ENCODE results near the gene TMPRSS2. TPM values are rescaled to one million over a fixed set of nuclear protein-coding genes. Genes with fewer than 3 reads are reported as not detected.

The TMPRSS2 gene
- total RNA-seq, 2 experiments from 2014 or later, result not detected

Other genes with a start within 250 kb of the TMPRSS2 start
- not detected for gene FAM3B, start 191.4 kb downstream of the TMPRSS2 start, total RNA-seq
- gene MX2, start 146.1 kb downstream of the TMPRSS2 start, total RNA-seq, result 10 to 100 TPM in 1 of 2 experiments, 1 to 10 TPM in 1; 9.5 to 10.5 TPM
- gene MX1, start 81.9 kb downstream of the TMPRSS2 start, total RNA-seq, result 1 to 10 TPM; 5.1 to 5.3 TPM